Stimulated activated CD8-positive, alpha-beta memory T cell treated with anti-CD3 and anti-CD28 coated beads, Interleukin-15, amount 100 ng/mL, for 4 hours (primary cell): ENCODE results near the gene GYG2.
"Not testable (repeated sequence)": the region's sequence is repeated elsewhere in the genome, so short reads cannot be mapped to it uniquely, and the experiment has no call there.

Experiments used
- DNase-seq, 2 donors: peaks; one replicate each; pipeline ENCODE4 v3.0.0-alpha.2; 2020; ENCODE audit warnings: low read depth in 2 of 2

Gene GYG2

GRCh38 chrX:2828344-2828958 is at the start of gene GYG2:
Gene GYG2, plus strand, starts transcription at chrX:2828930. Its CDS starts 1,259 bp downstream, at chrX:2830189.
- DNase-seq: no peak

GRCh38 chrX:2780472-2781225 is 48.1 kb upstream of the GYG2 start:
- not testable (repeated sequence) for DNase-seq

GRCh38 chrX:2781226-2781571 is 47.5 kb upstream of the GYG2 start:
- DNase-seq: no peak

- no peak for DNase-seq
These were observed 47.0 kb upstream of the GYG2 start for GRCh38 chrX:2781698-2782097.

- DNase-seq: no peak
These were observed 46.6 kb upstream of the GYG2 start for GRCh38 chrX:2782171-2782570.

- no peak for DNase-seq
These were observed 46.0 kb upstream of the GYG2 start for GRCh38 chrX:2782778-2783177.

GRCh38 chrX:2784026-2784425 is 44.7 kb upstream of the GYG2 start:
- DNase-seq: no peak

GRCh38 chrX:2785538-2785937 is 43.2 kb upstream of the GYG2 start:
- DNase-seq: no peak

- DNase-seq: no peak
These were observed 39.8 kb upstream of the GYG2 start for GRCh38 chrX:2788980-2789379.

- no peak for DNase-seq
These were observed 39.2 kb upstream of the GYG2 start for GRCh38 chrX:2789569-2789968.

- DNase-seq: no peak
These were observed 35.0 kb upstream of the GYG2 start for GRCh38 chrX:2793752-2794151.

- no peak for DNase-seq
These were observed 34.4 kb upstream of the GYG2 start for GRCh38 chrX:2794336-2794735.

GRCh38 chrX:2796808-2797207 is 31.9 kb upstream of the GYG2 start:
- DNase-seq: not testable (repeated sequence)

GRCh38 chrX:2799369-2799768 is 29.4 kb upstream of the GYG2 start:
- DNase-seq: no peak

GRCh38 chrX:2799980-2800379 is 28.8 kb upstream of the GYG2 start:
- DNase-seq: not testable (repeated sequence)

- no peak for DNase-seq
These were observed 27.5 kb upstream of the GYG2 start for GRCh38 chrX:2801223-2801622.

- DNase-seq: not testable (repeated sequence)
These were observed 26.2 kb upstream of the GYG2 start for GRCh38 chrX:2802376-2803090.

GRCh38 chrX:2803486-2803885 is 25.2 kb upstream of the GYG2 start:
- DNase-seq: not testable (repeated sequence)

- DNase-seq: not testable (repeated sequence)
These were observed 24.5 kb upstream of the GYG2 start for GRCh38 chrX:2804106-2804843.

GRCh38 chrX:2804858-2805257 is 23.9 kb upstream of the GYG2 start:
- DNase-seq: not testable (repeated sequence)

GRCh38 chrX:2811271-2811670 is 17.5 kb upstream of the GYG2 start:
- DNase-seq: no peak
